NCI-H1417 (cell line): ENCODE results near the gene SBF2.
"Not testable (repeated sequence)": the region's sequence is repeated elsewhere in the genome, so short reads cannot be mapped to it uniquely, and the experiment has no call there.

Experiments used
- DNase-seq, 3 experiments: peaks; one replicate each; lab custom pipeline; 2025; lab: John Stamatoyannopoulos, UW

SBF2 gene

DNA sequence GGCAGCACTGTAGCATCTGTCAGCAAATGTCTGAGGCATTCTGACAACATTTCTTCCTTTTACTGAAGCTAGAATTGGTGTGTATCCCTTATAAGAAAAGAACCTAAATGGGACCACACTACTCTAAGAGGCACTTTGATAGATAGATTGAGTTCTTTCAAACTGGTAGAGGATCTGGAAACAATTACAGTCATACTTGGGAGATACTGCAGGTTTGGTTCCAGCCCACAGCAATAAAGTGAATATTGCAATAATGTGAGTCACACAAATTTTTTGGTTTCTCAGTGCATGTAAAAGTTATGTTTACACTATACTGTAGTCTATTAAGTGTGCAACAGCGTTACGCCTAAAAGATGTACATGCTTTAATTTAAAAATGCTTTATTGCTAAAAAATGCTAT, 96.9 kb downstream of the SBF2 start:
- no peak for DNase-seq

DNA sequence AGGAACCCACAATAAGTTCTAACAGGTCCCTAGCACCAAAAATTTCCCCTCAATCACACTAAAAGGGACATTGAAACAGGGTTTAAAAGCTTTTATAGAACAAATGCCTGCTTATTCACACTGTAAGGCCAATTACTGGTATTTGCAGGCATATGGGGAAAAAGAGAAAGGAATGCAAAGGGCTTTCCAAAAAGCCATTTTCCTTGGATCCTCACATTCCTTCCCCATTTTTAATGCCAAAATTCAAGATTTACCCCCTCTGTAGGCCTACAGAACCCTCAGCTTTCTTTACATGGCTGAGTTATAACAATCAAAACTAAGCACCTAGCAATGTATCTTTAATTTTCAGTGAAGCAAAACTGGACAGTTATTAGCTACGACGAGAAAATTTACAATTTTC, 102.0 kb downstream of the SBF2 start:
- no peak for DNase-seq

DNA sequence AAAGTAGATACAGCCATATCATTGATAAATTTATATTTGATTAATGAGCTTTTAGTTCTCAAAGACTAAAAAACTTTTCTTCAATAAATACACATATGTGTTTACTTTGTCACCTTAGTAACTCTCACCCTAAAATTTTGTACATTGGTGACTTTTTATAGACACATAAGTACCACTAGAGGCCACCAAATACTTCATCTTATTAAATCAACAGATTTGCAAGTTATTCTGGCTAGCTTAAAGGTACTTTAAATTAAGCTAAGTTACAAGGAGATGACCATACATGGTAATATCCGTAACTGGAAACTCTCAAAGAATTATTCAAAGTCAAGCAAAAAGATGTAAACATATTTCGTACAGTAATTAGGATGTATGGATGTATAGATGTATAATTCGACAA, 112.2 kb downstream of the SBF2 start:
- peak in 1 of 3 experiments; percentile 18 for DNase-seq

DNA sequence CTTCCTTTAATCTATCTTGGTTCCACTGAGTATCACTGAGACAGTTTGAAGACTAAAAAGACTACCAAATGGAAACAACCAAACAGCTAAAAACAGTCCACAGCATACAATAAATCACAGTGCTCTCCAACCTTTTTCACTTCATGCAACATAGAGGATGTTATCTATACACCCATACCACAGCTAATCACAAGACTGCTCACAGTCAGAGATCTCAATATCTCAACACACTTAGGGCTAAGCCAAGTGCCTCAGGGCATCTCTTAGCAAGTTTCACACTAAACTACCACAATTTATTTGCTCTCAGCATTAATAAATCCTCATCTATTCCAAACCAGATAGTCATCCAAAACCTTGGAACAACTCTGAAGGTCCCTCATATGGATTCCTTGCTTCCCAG, 129.4 kb downstream of the SBF2 start:
- DNase-seq = no peak

DNA sequence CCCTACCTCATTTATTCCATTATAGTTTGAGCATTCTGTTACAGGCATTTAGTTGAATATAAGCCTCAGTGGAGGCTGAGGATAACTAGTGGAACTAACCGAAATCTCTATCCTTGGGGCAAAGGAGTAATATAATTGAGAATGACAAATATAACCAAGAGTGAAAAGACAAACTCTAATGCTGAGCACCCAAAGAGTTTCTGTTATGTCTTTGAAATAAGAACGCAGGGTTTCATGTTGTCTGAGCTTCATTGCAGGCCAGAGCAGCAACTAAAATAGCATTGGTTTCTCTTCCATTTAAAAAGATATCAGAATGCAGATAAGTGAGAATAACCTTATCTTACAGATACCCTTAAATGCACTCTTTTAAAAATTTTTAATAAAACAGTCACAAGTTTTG, 131.8 kb downstream of the SBF2 start:
- no peak for DNase-seq

DNA sequence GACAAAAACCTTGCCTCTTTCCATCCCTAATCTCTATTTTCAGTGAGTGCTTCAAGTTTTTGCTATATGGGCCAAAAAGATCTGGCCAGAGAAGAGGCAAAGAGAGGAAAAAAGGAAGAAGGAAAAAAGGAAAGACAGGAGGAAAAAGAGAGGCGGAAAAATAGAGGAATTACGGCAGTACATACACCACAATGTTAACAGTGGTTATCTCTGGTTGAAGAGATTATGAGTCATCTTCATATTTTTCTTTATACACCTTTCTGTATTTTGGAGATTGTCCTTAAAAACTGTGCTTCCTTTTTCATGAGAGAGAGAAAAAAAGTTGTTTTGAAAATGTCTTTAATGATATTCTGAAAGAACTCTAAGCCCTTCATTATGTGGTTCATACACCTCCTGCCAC, 133.7 kb downstream of the SBF2 start:
- no peak for DNase-seq

DNA sequence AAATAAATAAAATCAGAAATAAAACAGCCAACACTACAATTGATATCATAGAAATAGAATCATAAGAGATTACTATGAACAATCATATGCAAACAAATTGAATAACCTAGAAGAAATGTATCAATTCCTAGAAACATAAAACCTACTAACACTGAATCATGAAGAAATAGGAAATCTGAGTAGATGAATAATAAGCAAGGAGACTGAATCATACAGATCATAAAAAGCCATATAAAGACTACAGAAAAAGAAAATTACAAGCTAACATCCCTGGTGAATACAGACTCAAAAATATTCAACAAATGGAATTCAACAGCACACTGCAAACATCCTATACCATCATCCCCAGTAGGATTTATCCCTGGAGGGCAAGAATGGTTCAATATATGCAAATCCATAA, 135.6 kb downstream of the SBF2 start:
- no peak for DNase-seq

DNA sequence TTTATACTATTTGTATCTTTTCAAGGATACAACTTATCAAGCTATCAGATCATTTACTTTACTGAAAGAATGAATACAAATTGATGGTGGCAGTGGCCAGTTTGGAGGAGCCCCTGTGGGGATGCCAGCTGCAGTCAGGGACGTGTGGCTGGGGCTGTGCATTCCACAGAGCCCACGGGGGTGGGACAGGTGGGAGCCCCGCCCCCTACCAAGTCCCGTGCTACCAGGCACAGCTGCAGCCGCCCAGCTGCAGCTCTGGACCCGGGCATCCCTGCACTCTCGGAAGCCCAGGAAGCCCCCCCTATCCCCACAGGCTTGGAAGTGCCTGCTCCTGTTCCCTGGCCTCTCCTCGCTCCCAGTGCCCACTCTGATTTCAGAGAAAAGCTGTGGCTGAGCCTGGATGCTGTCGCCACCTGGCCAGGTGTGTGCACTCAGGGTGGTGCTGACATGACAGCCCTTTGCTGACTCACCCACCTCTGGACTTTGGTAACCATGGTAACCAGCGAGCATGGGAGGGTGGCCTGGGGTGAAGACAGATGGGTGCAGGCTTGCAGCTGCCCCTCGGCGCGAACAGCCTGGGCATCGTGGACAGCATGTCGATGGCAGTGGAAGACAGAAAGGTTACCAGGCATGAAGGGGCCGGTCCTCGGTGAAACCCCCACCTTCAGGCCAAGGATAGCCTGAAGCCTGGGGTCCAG, 138.1 kb downstream of the SBF2 start:
- peak in 2 of 3 experiments; percentile 41 to 72 for DNase-seq

DNA sequence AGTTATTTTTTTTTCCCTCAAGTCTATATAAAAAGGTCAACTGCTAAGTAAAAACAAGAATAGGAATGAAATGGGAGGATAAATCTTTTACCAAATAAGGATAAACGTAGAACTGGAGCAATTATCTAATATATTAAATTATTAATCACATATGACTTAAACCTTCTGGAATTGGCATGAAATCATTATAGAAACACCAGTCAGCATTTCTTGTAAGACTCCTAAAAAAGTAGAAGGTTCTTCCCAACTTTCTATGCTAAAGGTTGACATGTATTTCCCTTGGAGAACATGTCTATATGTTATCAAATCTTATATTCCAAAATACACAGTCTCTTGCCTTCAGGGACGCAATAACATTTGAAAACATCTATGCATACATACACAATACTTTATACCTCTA, 143.2 kb downstream of the SBF2 start:
- no peak for DNase-seq

DNA sequence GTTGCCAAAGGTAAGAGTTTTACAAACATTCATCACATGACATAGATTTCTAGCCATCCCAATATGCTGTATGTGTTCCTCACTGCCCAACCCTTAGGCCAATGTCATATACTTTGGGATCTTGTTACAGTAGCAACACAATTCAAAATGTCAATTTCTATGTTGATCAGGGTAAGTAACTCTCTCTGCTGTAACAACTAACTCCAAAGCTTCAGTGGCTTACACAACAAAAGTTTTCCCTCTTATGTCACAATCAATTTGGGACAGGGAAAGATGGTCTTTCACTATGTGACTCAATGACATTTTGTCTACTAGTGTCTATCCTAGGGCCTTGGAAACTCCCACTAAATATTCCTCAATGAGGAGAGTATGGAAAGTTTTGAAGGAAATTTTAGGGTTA, 144.5 kb downstream of the SBF2 start:
- no peak for DNase-seq

DNA sequence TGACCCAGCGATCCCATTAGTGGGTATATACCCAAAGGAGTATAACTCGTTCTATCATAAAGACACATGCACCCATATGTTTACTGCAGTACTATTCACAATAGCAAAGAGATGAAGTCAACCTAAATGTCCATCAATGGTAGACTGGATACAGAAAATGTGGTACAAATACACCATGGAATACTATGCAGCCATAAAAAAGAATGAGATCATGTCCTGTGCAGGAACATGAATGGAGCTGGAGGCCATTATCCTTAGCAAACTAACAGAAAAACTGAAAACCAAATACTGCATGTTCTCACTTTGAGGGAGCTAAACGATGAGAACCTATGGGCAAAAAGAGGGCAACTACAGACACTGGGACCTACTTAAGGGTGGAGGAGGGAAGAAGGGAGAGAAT, 146.8 kb downstream of the SBF2 start:
- DNase-seq = no peak

DNA sequence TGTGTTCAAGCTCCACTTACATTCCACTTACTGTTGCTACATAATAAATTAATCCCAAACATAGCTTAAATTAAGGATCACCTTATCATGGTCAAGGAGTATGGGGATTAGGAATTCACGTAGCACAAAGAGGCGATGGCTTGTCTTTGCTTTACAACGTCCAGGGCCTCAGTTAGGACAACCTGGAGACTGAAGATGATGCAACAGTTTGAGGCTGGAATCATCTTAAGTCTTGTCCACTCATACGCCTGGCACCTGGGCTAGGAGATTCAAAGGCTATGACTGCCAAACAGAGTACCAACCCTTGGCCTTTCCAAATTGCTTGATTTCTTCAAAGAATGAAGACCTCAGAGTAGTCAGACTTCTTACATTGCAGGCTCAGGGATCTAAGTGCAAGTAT, 149.1 kb downstream of the SBF2 start:
- no peak for DNase-seq

DNA sequence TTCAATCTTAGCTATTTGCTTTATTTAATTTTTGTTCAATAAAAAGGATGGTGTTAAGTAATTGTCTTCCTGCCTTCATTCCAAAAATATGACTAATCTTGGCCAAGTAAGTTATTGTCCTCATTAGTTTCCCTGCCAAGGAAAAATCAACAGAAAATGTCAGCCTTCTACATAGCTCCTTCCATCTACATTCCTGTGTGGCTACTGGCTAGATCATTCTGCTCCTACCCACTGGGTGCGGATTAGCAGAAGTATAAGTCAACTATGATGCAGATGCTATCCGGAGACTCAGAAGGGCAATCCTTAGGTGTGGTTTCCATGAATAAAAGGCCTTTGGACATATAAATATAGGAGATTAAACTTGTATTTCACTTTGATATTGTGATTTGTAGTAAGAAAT, 154.4 kb downstream of the SBF2 start:
- DNase-seq = no peak

DNA sequence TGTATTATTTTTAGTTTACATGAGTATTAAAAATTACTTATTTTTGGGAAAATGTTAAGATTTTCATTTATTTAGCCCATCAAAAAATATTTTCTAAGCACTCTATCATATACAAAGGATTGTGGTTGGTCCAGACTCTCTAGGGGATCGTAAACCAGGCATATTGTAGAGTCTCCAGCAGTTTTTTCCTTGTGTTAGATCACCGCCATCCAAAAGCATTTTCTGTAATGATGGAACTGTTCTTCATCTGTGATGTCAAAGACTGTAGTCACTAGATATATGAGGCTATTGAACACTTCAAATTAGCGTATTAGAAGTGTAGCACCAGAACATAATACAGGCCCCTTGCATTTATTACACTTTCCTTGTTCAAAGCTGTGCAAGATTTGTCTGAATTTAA, 154.9 kb downstream of the SBF2 start:
- no peak for DNase-seq

DNA sequence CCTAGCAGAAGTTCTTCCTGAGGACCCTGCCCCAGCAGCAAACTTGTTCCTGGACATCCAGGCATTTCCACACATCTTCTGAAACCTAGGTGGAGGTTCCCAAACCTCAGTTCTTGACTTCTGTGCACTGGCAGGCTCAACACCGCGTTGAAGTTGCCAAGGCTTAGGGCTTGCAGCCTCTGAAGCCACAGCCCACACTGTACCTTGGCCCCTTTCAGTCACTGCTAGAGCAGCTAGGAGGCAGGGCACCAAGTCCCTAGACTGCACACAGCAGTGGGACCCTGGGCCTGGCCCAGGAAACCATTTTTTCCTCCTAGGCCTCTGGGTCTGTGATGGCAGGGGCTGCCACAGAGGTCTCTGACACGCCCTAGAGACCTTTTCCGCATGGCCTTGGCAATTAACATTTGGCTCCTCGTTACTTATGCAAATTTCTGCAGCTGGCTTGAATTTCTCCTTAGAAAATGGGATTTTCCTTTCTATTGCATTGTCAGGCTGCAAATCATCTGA, 159.0 kb downstream of the SBF2 start:
- DNase-seq = no peak

DNA sequence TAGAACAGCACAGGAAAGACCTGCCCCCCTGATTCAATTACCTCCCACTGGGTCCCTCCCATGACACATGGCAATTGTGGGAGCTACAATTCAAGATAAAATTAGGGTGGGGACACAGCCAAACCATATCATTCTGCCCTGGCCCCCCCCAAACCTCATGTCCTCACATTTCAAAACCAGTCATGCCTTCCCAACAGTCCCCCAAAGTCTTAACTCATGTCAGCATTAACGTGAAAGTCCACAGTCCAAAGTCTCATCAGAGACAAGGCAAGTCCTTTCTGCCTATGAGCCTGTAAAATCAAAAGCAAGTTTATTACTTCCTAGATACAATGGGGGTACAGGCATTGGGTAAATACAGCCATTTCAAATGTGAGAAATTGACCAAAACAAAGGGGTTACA, 159.8 kb downstream of the SBF2 start:
- DNase-seq = not testable (repeated sequence)

DNA sequence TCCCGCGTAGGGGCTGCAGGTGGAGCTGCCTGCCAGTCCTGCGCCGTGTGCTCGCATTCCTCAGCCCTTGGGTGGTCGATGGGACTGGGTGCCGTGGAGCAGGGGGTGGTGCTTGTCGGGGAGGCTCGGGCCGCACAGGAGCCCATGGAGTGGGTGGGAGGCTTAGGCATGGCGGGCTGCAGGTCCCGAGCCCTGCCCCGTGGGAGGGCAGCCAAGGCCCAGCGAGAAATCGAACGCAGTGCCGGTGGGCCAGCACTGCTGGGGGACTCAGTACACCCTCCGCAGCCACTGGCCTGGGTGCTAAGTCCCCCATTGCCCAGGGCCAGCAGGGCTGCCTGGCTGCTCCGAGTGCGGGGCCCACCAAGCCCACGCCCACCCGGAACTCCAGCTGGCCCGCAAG, 160.8 kb downstream of the SBF2 start:
- not testable (repeated sequence) for DNase-seq

DNA sequence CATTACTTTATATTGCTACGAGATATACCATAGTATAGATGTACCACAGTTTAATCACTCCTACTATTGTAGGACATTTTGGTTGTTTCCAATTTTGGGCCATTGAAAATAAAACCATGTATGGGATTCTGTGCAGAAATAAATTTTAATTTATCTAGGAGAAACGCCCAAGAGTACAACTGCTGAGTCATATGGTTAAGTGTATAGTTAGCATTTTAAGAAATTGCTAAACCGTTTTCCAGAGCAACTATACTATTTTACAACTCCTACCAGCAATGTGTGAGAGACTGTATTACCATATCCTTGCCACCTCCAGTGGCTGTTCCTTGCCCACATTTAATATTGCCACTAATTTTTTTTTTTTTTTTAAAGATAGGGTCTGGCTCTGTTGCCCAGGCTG, 163.1 kb downstream of the SBF2 start:
- no peak for DNase-seq

DNA sequence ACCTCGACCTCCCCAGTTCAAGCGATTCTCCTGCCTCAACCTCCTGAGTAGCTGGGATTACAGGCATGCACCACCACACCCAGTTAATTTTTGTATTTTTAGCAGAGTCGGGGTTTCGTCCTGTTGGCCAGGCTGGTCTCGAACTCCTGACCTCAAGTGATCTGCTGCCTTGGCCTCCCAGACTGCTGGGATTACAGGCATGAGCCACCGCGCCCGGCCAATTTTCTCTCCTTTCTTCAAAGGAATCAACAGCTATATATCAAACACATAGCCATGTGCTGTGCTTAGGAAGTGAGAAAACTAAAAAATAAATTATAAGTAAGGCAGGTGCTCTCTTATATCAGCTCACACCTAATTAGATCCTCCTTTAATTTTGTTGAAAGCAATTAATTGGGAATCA, 164.8 kb downstream of the SBF2 start:
- not testable (repeated sequence) for DNase-seq

DNA sequence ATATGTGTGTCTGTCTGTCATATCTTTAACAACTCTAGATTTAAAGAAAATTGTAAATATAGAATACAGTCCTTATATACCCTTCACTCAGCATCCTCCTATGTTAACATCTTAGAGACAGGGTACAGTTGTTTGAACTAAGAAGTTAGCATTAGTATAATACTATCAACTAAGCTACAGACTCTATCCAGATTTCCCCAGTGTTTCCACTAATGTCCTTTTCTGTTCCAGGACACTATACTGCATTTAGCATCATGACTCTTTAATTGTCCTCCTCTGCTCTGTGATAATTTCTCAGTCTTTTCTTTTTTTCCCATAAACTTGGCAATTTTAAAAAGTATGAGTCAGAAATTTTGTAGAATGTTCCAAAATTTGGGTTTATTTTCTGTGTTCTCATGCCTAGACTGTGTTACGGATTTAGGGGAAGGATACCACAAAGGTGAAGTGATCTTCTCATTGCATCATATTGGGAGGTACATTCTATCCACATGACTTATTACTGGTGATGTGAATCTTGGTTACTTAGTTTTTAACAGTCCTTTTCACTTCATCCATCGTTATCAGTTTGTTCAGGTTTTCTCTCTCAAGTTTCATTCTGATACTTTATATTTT, 168.4 kb downstream of the SBF2 start:
- no peak for DNase-seq

DNA sequence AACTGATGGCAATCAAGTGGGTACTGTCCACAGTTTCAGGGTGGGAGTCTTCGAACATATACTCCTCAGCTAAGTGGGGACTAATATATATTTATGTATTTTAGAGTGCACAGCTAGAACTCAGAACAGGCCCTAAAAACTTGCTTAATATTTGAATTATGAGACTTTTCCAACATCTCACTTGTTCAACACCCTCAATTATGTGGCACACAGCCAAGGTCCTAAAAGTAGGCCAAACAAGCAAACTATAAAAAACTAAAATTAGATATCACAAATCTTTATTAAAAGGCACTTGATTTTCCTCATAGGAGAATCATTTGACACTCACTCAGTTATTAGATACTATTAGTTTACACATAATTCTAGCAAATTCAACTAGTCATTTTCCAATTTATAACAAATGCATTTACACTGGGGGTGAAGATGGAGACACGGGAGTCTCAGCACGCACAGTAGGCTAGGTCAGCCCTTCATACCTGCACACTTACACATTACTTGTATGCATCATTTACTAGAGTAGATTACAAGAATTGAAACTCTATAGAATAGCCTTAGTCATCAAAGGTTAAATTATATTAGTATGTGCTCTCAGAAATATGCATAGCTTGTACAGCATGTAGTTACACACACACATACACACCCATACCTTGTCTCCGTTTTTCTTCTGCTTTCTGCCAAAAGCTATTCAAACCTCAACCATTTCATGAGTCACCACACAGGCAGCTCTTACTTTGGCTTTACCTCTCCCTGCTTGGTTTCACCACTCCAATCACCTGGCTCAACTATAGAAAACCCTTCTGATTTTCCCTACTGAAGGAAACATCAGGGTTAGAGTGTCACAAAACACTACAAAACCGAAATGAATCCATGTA, 171.5 kb downstream of the SBF2 start:
- DNase-seq = no peak

DNA sequence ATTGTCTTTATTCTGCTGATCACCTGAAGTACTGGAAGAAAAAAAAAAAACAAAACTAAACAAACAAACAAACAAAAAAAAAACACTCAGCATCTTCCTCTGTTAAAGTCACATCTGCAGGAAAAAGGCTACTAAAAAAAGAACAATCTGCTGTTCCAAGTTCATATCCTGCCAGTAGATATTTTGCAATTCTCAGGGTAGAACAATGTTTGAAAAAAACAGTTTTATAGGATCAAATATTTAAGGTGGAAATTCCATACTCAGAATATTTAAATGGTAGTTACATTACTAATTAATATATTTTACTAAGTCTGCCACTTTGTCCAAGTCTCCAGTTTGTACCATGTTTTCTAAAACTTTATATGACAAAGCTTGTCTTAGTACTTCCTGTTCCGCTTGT, 175.2 kb downstream of the SBF2 start:
- no peak for DNase-seq
